HUES64 (cell line): ENCODE data around the gene MAPRE3. TPM values are rescaled to one million over a fixed set of nuclear protein-coding genes. Genes with fewer than 3 reads are reported as not detected.
"Not testable (repeated sequence)": the region's sequence is repeated elsewhere in the genome, so short reads cannot be mapped to it uniquely, and the experiment has no call there.

Experiments used
- H3K27ac ChIP-seq: 2 replicates; pipeline ENCODE4 v1.7.0; 2013; ENCODE audit warnings: low read depth, low read length, inconsistent platforms
- H3K27me3 ChIP-seq: 2 replicates; pipeline ENCODE4 v1.6.1; 2013; ENCODE audit warnings: mild to moderate bottlenecking, low read length; ENCODE audit not compliant: insufficient read depth
- H3K36me3 ChIP-seq: 2 replicates; pipeline ENCODE4 v1.6.1; 2013; ENCODE audit warnings: mild to moderate bottlenecking, low read length; ENCODE audit not compliant: insufficient read depth
- H3K4me1 ChIP-seq: 2 replicates; pipeline ENCODE4 v1.6.1; 2013; ENCODE audit warnings: mild to moderate bottlenecking, low read length, moderate library complexity; ENCODE audit not compliant: insufficient read depth
- H3K4me3 ChIP-seq: 2 replicates; pipeline ENCODE4 v1.5.1; 2013; ENCODE audit warnings: mild to moderate bottlenecking, low read length, moderate library complexity
- H3K9ac ChIP-seq: 2 replicates; pipeline ENCODE4 v1.6.1; 2013; ENCODE audit warnings: mild to moderate bottlenecking, low read depth, low read length
- H3K9me3 ChIP-seq: 2 replicates; pipeline ENCODE4 v1.6.1; 2013; ENCODE audit warnings: low read depth, low read length; ENCODE audit not compliant: insufficient read depth
- WGBS: fragments of 150-250, 120-280 bp; methylation state at CpG from one replicate; pipeline ENCODE4 v1.1.7; 2013; ENCODE audit warnings: missing lambda C conversion rate; 5-methylcytosine and 5-hydroxymethylcytosine counted together
- polyA plus RNA-seq, 2 experiments: library from polyadenylated mRNA; stranded (reverse); fragments of 50-300 nt; gene quantifications; one replicate each; pipeline ENCODE4 v1.2.3, GENCODE V29; 2013

Gene MAPRE3
- 4.8 TPM for polyA plus RNA-seq (2013, experiment 1 of 2)
- 6.2 TPM for polyA plus RNA-seq (2013, experiment 2 of 2)

DNA sequence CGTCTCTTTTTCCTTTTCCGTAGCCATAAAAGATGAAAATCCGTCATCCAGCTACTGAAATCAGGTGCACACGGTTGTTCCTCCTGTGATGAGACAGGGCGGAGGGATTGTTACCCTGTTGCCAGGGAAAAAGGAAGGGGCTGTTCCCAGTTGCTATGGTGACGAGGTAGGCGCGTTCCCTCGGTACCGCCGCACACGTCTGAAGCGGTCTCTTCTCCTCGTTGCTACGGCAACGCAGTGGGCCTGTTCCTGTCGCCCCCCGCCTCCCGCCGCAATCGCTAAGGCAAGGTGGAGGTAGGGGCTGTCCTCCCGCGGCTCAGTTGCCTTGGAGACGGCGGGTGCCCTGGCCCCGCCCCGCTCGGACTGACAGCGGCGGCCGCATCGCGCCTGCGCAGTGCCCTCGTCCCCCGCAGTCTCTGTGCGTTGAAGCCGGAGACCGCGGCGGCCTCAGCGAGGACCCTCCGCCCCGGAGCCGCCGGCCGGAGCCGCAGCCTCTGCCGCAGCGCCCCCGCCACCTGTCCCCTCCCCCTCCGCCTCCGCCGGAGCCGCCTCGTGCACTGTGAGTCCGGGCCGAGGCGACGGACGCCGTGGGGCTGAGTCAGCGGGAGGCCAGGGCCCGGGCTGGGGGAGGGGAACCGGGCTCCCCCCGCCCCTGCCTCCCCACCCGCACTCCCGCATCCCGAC, at the start of gene MAPRE3:
MAPRE3 (plus strand) TSS at position 394 of the 684 bp plus-strand sequence. CDS start 51,582 bp downstream, outside the sequence.
- Histone ChIP-seq H3K9me3 (no peaks in the 10 kb centered on the region), H3K36me3 (no peaks in the 10 kb centered on the region), H3K9ac (no peak within 1 kb of the TSS), H3K27ac (no peak within 1 kb of the TSS), H3K4me1 (peaks cover 14% of the 10 kb centered on the region), H3K4me3 (peak within 1 kb of the TSS; percentile 52), H3K27me3 (peaks cover 44% of the 10 kb centered on the region)
- WGBS: under 1% methylated on average over 68 of the region's 69 CpGs

GRCh38 chr2:26921323-26921722, 49.1 kb upstream of the MAPRE3 start:
- WGBS: 91% methylated on average over 5 of the region's 5 CpGs
- no peak overlapping the region for H3K27ac ChIP-seq
- no peaks in the 10 kb centered on the region for H3K27me3 ChIP-seq
- peaks cover 10% of the 10 kb centered on the region; the same call in 1 of the 2 replicates for H3K4me1 ChIP-seq
- H3K9me3 ChIP-seq: no peaks in the 10 kb centered on the region
- H3K9ac ChIP-seq: no peak overlapping the region
- no peak overlapping the region for H3K4me3 ChIP-seq
- H3K36me3 ChIP-seq: no peaks in the 10 kb centered on the region

DNA sequence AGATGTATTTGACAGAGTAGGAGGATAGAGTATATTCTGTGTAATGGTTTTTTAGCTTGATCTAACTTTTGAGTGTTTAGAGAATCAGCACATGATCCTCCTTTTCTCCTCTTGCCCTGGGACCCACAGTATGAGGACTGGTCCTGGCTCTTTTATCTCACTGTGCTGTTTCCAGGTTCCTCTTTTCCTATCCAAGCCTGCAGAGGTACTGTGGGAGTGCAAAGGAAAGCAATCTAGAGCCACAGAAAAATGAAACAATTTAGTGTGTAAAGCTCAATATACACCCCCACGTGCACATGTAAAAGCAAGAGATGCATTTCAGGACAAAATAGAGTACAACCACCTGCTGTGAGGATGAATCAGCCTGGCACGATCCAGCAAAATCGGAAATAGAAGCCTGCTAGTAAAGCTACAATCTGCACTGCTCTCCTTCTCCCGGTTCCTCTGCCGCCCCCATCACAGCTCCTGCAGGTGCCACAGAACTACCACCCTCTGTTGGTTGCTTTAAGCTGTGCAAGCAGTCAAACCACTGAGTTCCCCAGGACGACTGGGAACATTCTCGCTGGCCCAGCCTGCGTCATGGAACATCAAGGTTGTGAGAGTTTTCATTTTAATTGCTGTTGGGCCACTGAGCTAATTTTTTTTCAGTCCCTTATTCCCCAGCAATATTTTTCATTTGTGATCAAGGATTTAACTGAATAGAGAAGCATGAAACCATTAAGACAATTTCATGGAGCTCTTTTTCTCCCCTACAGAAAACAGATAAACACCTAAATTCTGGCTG, 47.8 kb upstream of the MAPRE3 start:
- WGBS: 26% methylated on average over 8 of the region's 8 CpGs
- H3K27ac ChIP-seq: no peak overlapping the region
- H3K36me3 ChIP-seq: peaks cover 2% of the 10 kb centered on the region; the same call in 1 of the 2 replicates
- no peaks in the 10 kb centered on the region for H3K9me3 ChIP-seq
- no peak overlapping the region for H3K9ac ChIP-seq
- H3K4me1 ChIP-seq: peaks cover 10% of the 10 kb centered on the region; the same call in 1 of the 2 replicates
- H3K27me3 ChIP-seq: no peaks in the 10 kb centered on the region
- H3K4me3 ChIP-seq: no peak overlapping the region

DNA sequence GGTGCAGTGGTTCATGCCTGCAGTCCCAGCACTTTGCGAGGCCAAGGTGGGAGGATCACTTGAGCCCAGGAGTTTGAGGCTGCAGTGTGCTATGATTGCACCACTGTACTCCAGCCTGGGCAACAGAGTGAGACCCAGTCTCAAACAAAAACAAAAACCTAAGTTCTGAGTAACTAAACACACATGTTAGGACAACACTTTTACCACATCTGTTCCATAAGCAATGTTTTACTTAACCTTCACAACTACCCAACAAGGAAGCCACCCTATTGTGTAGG, 47.3 kb upstream of the MAPRE3 start:
- H3K27ac ChIP-seq, H3K4me3 ChIP-seq, H3K36me3 ChIP-seq, H3K4me1 ChIP-seq, H3K9ac ChIP-seq, H3K9me3 ChIP-seq, H3K27me3 ChIP-seq: not testable (repeated sequence)
- WGBS: 87% methylated on average over 1 of the region's 1 CpG

GRCh38 chr2:26924731-26925099, 45.7 kb upstream of the MAPRE3 start:
- Histone ChIP-seq H3K4me3 (no peak overlapping the region), H3K36me3 (peaks cover 2% of the 10 kb centered on the region; the same call in 1 of the 2 replicates), H3K9me3 (no peaks in the 10 kb centered on the region), H3K9ac (peak overlapping the region; percentile 4; the same call in 1 of the 2 replicates), H3K27ac (no peak overlapping the region), H3K4me1 (peaks cover 10% of the 10 kb centered on the region; the same call in 1 of the 2 replicates), H3K27me3 (no peaks in the 10 kb centered on the region)
- WGBS: 92% methylated on average over 14 of the region's 14 CpGs

DNA sequence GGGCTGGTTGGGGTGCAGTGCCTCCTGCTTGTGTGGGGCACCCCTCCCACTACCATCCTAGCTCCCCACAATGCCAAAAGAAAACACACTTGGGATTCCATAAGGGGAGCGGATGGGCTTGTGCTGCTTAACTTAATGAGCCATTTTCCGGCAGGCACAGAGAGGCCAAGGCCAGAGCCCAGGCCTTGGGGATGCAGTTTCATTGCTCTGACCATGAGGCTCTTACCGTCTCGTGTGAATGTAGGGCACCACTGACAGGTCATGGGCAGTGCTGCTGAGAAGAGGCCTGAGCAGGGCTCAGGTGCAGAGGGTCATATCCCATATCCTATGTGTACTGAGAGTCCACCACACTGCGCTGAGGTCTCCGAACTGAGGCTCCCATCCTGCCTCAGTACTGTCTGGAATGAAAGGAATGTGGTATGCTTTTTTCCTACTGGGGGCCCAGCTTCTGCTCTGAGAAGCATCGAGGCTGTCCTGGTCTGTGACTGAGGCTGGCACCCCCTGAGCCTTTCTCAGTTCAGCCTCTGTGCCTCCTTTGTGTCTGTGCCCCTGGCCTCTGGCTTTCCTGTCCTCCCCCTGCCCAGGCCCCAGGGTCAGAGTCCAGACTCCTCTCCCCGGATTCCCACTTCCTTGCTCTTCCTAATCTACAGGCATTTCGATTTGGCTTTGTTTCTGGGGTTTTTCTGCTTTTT, 45.2 kb upstream of the MAPRE3 start:
- Histone ChIP-seq H3K27ac (no peak overlapping the region), H3K4me1 (peaks cover 10% of the 10 kb centered on the region; the same call in 1 of the 2 replicates), H3K4me3 (no peak overlapping the region), H3K27me3 (no peaks in the 10 kb centered on the region), H3K9me3 (no peaks in the 10 kb centered on the region), H3K36me3 (peaks cover 2% of the 10 kb centered on the region; the same call in 1 of the 2 replicates), H3K9ac (peak overlapping the region; percentile 4; the same call in 1 of the 2 replicates)
- 72% methylated on average over 9 of the region's 9 CpGs for WGBS

GRCh38 chr2:26927221-26927620, 43.2 kb upstream of the MAPRE3 start:
- H3K9me3 ChIP-seq: no peaks in the 10 kb centered on the region
- H3K4me1 ChIP-seq: peaks cover 10% of the 10 kb centered on the region; the same call in 1 of the 2 replicates
- H3K36me3 ChIP-seq: peaks cover 2% of the 10 kb centered on the region; the same call in 1 of the 2 replicates
- H3K27ac ChIP-seq: no peak overlapping the region
- H3K4me3 ChIP-seq: no peak overlapping the region
- WGBS: 93% methylated on average over 9 of the region's 9 CpGs
- H3K27me3 ChIP-seq: no peaks in the 10 kb centered on the region
- H3K9ac ChIP-seq: no peak overlapping the region

DNA sequence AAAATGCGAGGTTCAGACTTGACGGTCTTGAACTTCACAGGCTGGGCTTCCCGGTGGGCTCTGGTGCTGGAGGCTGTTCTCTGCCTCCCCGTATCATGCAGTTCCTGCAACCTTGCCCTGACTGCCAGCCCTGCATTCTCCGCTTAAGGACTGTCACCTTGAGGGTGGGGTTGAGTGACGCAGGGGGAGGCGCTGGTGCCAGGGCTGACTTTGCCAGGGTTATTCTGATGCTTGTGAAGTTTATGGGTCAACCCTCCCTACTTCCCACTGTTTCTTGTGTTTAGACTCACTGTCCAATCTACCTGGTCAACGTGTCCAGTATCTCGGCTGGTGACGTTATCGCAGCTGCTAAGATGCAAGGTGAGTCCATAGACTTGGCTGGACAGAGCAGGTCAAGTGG, 37.5 kb upstream of the MAPRE3 start:
- H3K36me3 ChIP-seq: 0 out of 2 replicates have a peak, but pooled peaks cover 2% of the 10 kb centered on the region
- no peak overlapping the region for H3K9ac ChIP-seq
- H3K27ac ChIP-seq: no peak overlapping the region
- WGBS: 86% methylated on average over 11 of the region's 11 CpGs
- H3K27me3 ChIP-seq: no peaks in the 10 kb centered on the region
- no peak overlapping the region for H3K4me3 ChIP-seq
- H3K4me1 ChIP-seq: no peaks in the 10 kb centered on the region
- H3K9me3 ChIP-seq: no peaks in the 10 kb centered on the region

GRCh38 chr2:26933431-26934334, 36.8 kb upstream of the MAPRE3 start:
- 0 out of 2 replicates have a peak, but pooled peaks cover 2% of the 10 kb centered on the region for H3K36me3 ChIP-seq
- no peaks in the 10 kb centered on the region for H3K4me1 ChIP-seq
- 89% methylated on average over 16 of the region's 16 CpGs for WGBS
- H3K4me3 ChIP-seq: no peak overlapping the region
- no peaks in the 10 kb centered on the region for H3K27me3 ChIP-seq
- H3K27ac ChIP-seq: no peak overlapping the region
- no peak overlapping the region for H3K9ac ChIP-seq
- H3K9me3 ChIP-seq: no peaks in the 10 kb centered on the region

DNA sequence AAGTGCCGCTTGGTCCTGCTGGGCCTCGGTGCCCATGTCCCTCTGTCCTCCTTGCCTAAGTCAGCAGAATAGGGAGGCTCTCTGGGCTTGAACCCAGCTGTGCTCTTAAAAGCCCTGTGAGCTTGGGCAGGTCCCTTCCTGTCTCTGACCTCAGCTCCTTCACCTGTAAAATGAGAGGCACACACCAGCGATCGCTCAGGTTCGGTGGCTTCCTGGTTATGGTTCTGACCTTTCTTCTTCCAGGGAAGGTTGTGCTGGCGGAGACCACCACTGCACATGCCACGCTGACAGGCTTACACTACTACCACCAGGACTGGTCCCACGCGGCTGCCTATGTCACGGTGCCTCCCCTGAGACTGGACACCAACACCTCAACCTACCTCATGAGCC, 36.1 kb upstream of the MAPRE3 start:
- Histone ChIP-seq H3K27ac (no peak overlapping the region), H3K9me3 (no peaks in the 10 kb centered on the region), H3K36me3 (0 out of 2 replicates have a peak, but pooled peaks cover 2% of the 10 kb centered on the region), H3K4me3 (no peak overlapping the region), H3K9ac (no peak overlapping the region), H3K27me3 (no peaks in the 10 kb centered on the region; the same call in 1 of the 2 replicates), H3K4me1 (no peaks in the 10 kb centered on the region)
- 95% methylated on average over 10 of the region's 10 CpGs for WGBS
